Measurements from ENCODE around the gene CYP39A1.

The CYP39A1 gene

DNA sequence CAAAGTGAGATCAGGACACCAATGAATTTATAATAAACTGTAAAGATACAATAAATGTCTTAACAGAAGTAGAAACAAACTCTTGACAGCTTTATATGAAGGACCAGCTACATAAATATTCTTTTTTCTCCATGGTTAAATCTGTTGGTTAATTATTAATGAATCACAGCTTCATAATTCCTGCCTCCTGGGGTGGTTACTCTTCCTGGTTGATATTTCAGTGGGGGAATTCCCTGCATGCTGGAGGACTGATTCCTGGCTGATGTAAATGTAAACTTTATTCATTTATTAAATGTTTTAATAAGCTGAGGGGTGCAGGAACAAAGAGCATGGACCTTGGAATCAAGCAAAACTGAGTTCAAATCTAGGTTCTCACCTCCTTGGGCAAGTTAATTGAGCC, 145.2 kb downstream of the CYP39A1 start:
- DNase-seq, result no peak

GRCh38 chr6:46505693-46506512, 146.7 kb downstream of the CYP39A1 start:
- DNase-seq, result no peak

GRCh38 chr6:46504242-46504641, 148.4 kb downstream of the CYP39A1 start:
- DNase-seq, result no peak

DNA sequence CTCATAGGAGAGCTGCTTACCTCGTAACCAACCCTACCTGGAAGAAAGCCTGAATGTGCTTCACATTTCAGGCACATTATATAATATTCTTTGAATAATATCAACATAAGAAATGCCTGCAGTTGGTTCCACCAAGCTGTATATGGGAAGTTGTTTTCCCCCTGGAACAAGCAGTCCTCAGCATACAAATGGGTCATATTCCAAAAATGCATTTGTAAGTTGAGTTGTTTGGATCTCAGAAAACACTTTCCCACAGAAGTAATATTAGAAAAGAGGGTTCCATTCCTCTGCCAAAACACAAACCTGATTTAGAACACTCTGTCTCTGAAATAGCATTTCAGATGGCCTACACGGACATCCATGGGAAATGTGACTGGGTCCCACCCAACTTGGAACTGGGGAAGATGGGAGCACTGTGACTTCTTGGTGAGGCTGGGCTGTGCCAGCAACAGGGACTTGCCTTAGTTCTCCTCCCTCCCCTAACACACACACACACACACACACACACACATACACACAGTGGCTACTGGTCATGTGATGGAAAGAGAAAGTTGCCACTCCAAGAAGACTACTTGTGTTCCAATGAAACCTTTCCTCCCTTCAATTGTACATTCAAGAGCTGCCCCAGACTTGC, 150.0 kb downstream of the CYP39A1 start:
- DNase-seq, result no peak

DNA sequence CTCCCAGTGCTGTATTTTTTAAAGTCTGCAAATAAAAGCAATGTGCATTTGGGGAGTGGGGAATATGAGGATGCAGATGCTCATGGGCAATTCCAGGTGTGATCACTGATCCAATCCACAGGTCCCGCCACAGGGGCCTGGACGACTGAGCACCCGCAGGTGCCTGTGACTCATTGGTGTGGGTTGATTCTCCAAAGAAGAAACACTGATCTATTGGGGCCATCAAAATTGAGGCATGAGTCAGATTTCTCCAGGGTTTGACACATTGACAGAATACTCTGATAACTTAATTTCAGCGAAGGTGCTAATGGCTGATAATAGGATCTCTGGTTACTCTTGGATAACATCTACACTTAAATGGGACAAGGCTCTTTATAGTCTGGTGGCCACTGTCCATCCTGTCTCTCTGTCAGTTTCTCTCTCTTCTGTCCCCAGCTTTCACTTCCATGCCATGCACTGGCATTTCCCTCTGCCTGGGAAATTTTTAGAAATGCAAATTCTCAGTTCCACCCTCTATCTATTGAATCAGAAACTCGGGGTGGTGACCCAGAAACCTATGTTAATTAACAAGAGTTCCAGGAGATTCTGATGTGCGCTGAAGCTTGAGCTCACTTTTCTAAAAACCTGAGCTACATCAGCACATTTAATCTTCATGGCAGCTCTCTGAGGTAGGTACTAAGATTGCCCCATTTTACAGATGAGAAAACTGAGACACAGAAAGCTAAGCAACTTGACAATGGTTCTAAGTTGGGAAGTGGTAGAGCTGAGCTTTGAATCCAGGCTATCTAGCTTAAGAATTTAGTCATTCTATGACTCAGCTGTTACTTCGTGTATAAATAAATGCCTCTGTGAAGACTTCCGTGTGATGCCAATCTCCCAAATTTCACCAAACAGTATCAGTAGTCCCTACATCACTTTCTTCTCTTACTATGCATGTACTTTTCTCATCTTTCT, 151.2 kb downstream of the CYP39A1 start:
- no peak for DNase-seq

DNA sequence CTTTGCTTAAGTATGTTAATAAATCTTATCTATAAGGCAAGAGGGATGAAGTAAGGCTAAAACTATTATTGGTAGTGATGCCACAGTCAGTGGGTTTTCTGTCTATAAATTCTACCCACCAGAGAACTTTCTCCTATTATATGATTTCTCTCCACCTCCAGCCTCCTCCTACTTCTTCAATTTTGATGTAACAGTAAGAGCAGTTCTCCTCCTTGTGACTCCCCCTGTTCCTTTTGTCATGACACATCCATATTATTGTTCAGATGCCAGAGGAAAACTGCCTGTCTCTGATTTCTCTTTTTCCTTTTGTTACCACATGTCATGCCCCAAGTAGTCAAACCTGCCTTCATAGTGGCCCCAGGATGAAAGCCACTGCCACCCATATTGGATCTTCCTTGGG, 152.2 kb downstream of the CYP39A1 start:
- no peak for DNase-seq

Data from islet precursor cell (in vitro differentiated cells).